ENCODE results near the gene XKR3.
"Not testable (repeated sequence)": the region's sequence is repeated elsewhere in the genome, so short reads cannot be mapped to it uniquely, and the experiment has no call there.

The XKR3 gene

GRCh38 chr22:16803255-16803917, 21.8 kb downstream of the XKR3 start:
- no peak for DNase-seq

- no peak for DNase-seq
These were observed 23.6 kb downstream of the XKR3 start for GRCh38 chr22:16801571-16801970.

- no peak for DNase-seq
These were observed 24.1 kb downstream of the XKR3 start for GRCh38 chr22:16801088-16801487.

- no peak for DNase-seq
These were observed 24.9 kb downstream of the XKR3 start for GRCh38 chr22:16800358-16800757.

- not testable (repeated sequence) for DNase-seq
These were observed 29.7 kb downstream of the XKR3 start for GRCh38 chr22:16795504-16795903.

GRCh38 chr22:16793831-16794230, 31.4 kb downstream of the XKR3 start:
- no peak for DNase-seq

GRCh38 chr22:16789860-16790493, 35.2 kb downstream of the XKR3 start:
- DNase-seq = no peak

- peak; percentile 9 for DNase-seq
These were observed 41.3 kb downstream of the XKR3 start for GRCh38 chr22:16783930-16784354.

GRCh38 chr22:16783453-16783852, 41.8 kb downstream of the XKR3 start:
- DNase-seq = no peak

- DNase-seq = no peak
These were observed 43.4 kb downstream of the XKR3 start for GRCh38 chr22:16781764-16782329.

- no peak for DNase-seq
These were observed 44.0 kb downstream of the XKR3 start for GRCh38 chr22:16781074-16781763.

GRCh38 chr22:16777284-16777924, 47.8 kb downstream of the XKR3 start:
- no peak for DNase-seq

- peak; percentile 33 for DNase-seq
These were observed 49.1 kb downstream of the XKR3 start for GRCh38 chr22:16776080-16776479.

GRCh38 chr22:16774911-16775500, 50.2 kb downstream of the XKR3 start:
- peak; percentile 4 for DNase-seq

GRCh38 chr22:16771569-16771968, 53.6 kb downstream of the XKR3 start:
- DNase-seq = not testable (repeated sequence)

GRCh38 chr22:16767927-16768326, 57.3 kb downstream of the XKR3 start:
- not testable (repeated sequence) for DNase-seq

- DNase-seq = not testable (repeated sequence)
These were observed 63.0 kb downstream of the XKR3 start for GRCh38 chr22:16762224-16762623.

GRCh38 chr22:16760416-16760815, 64.8 kb downstream of the XKR3 start:
- DNase-seq = not testable (repeated sequence)

- not testable (repeated sequence) for DNase-seq
These were observed 75.9 kb downstream of the XKR3 start for GRCh38 chr22:16749282-16749681.

- DNase-seq = not testable (repeated sequence)
These were observed 76.9 kb downstream of the XKR3 start for GRCh38 chr22:16748160-16748929.

- not testable (repeated sequence) for DNase-seq
These were observed 77.7 kb downstream of the XKR3 start for GRCh38 chr22:16747266-16748159.

Measured in suppressor macrophage treated with lipopolysaccharide for 4 hours (primary cell).